NCI-H187 treated with DMSO at 0.1 percent for 48 hours (cell line): ENCODE results near the gene C10orf71.

Source experiments
- DNase-seq: peaks from one replicate; lab custom pipeline; 2025; lab: John Stamatoyannopoulos, UW

C10orf71 gene

DNA sequence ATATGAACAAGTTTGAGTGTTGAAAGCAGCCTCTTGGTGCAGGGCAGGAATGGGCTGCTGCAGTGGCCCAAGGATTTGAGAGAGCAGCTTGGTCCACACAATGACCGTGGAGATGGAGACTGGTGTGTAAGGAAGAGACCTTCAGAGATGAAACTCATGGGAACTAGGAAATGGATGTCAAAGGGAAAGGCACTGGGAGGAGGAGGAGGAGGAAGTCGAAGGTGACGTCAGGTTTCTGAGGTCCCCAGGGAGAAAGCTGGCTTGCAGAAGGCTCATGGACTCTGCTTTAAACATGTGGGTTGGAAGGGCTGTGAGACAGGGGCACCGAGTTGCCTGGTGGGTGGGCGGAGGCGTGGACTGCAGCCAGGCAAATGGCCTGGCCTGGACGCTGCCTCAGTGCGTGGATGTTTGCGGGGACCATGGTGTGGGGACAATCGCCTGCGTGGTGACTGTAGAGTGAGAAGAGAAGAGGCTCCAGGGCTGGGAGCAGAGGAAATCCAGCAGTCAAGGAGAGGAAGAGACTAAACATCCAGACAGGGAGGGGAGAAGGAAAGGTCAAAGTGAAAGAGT, 14.6 kb downstream of the C10orf71 start:
- no peak for DNase-seq

DNA sequence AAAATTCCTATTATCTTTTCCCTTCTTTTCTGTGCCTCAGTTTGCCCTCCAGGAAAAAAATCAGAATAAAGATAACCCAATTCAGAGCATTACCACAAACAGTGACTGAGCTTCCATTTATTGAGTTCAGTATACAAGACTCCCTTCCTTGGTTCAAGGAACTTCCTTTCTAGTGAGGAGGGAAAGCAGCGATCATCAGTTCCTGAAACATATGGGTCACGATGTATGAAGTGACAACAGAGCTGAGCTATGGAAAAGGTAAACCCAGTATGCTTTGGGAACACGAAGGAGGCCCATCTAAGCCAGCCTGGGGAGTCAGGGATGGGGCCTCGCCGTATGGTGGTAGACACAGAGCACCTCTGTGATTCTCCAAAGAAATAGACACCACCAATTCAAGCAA, 15.8 kb downstream of the C10orf71 start:
- DNase-seq, result no peak

DNA sequence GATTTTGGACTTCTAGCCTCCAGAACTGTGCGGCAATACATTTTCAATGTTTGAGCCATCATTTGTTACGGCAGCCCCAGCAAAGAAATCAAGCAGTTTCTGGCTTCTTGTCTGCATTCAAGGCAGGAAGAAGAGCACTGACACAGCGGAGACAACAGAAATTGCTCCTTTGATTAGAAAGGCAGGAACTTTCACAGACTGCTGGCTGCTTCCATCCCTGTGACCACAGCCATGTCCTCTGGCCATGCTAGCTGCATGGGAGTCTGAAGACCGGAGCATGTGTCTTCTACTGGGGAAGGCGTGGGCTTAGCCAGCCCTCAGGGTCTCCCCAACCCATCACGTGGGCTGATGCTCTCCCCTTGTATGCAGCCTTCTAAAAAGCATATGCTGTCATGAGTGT, 19.1 kb downstream of the C10orf71 start:
- DNase-seq, result no peak

DNA sequence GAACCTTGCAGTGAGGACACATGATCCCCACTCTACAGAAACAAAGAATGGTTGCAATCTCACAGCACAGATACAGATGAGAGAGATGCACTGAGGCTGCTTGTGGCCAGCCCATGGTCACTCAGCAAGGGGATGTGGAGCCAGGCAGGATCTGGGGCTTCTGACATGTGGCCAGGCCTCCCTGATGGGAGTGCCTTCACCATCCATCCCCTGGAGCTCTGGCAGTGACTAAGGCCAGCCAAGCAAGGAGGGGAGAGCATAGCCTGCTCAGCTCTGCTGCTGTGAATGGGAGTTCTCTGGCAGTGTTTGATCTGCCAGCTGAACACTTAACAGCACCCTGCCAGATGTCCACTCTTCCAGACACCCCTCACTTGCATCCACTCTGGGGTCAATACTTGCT, 19.8 kb downstream of the C10orf71 start:
- DNase-seq, result no peak

DNA sequence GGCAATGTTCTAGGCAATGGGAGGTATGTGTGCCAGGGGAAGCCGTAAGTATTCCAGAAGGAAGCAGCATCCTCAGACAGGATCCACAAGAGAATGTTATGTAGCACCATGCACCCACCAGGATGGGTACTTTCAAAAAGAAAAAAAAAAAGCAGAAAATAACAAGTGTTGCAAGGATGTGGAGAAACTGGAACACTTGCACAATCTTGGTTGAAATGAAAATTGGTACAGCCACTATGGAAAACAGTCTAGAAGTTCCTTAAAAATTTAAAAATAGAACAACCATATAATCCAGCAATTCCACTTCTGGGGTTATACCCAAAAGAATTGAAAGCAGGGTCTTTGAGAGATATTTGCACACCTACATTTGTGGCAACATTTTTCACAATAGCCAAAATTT, 20.2 kb downstream of the C10orf71 start:
- no peak for DNase-seq

DNA sequence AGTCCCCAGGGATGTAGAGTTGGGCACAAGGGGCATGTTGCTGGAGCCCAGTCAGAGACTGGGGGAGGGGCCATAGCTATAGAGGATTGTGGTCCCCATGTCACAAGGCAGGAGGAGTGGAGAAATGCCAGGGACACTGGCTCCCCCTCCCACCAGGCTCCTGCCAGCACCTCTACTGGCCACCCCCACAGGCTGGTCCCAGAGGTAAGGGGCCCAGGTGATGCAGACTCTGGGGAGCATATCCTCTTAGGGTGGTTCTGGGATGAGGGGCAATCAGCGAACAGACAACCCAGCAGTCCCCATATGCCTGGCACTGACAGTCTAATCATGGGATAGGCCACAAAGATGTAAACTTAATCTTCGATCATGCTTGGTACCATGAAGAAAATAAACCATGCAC, 21.2 kb downstream of the C10orf71 start:
- no peak for DNase-seq

DNA sequence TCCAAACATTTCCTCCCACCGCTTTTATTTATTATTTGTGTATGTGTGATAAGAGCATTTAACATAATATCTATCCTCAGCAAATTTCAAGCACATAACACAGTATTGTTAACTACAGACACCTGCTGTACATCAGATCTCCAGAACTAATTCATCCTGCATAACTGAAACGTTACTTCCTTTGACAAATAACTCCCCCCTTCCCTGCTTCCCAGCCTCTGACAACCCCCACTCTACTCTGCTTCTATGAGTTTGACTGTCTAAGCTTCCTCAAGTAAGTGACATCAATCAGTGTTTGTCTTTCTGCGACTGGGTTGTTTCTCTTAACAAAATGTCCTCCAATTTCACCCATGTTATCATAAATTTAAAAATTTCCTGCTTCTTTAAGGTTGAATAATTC, 22.1 kb downstream of the C10orf71 start:
- no peak for DNase-seq

DNA sequence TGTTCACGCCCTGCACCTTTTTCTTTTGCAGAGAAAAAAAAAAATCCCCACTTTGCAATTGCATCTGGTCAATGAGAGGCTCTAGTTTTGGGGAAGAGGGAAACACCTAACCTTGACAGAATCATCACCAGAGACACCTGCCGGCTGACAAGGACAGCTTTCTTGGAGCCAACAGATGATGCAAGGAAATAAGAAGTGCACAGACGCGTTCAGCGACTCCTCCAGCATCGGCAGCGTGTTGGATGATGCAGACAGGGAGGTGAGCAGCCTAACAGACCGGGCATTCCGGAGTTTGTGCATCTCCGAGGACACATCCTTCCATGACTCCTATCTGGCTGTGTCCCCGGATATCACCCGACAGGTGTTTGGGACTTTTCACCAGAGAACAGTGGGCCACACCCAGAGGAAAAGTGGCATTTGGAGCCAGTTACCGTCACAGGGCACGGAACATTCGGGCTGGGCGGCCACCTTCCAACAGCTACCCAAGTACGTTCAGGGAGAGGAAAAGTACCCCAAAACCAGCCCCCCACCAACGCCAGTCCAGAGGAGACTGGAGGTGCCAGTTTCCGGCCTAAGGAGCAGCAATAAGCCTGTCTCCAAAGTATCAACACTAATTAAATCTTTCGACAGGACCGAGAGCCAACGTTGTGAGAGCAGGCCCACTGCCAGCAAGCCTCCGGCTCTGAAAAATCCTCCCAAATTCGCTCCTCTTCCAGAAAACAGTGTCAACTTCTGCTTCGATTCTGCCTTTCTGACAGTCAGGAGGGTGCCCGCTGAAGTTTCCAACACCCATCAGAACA, 23.6 kb downstream of the C10orf71 start:
- DNase-seq, result no peak

DNA sequence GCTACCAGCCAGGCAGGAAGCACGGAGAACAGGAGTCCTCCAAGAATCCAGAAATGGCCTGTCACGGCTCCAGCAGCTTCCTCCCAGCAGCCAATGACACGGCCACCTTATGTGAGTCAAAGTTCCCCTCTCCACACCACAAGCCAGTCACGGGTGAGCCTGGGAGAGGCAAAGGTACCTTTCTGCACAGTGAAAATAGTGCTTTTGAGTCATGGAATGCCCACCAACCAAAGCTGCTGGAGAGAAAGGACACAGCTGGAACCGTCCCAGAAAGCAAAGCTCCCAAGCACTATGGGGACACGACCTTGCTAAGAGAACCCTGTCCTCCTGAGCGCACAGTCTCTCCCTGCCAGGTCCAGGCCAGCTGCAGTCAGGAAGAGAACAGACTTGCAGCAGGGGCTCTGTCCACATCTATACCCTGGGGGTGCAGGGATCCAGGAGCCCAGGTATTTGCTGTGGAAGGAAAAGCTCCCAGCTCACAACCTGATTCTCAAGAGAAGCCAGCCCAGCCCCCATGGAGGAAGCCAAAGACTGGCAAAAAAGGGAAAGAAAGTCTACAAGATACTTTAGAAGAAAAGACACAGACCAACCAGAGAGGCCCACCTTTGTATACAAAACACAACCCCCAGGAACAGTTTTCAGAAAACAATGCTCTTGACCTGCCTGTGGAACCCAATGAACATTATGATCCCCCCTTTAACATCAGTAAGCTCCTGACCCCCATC, 24.4 kb downstream of the C10orf71 start:
- DNase-seq, result no peak

DNA sequence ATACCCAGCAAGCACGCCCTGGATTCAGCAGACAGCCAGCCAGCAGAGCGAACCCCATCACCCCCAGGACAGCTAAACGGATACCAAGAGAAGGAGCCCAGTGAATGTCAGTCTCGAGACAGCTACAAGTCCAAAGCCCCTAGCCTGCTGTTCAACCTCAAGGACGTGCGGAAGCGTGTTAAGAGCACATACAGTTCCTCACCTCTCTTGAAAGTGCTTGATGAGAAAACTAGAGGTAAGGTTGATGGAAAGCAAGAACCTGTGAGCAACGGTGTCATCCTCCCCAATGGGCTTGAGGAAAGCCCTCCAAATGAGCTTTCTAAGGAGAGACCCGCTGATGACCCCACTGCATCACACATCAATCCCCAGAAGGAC, 24.9 kb downstream of the C10orf71 start:
- no peak for DNase-seq

DNA sequence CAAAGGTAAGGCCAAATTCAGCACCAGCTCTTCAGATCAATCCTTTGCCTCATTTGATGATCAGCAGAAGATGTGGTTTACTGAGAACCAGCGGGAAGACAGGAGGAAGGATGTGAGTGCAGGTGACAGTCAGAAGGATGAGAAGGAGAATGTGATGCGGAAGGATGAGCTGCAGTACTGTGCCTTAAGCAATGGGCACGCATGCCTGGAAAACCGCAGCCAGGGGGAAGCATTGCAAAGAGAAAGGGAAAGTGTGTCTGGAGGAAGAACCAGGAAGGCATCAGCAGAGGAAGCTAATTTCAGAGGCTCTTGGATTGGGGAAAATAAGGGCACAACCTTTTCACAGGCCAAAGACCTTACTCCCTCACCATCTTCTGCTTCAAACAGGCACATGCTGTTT, 25.7 kb downstream of the C10orf71 start:
- no peak for DNase-seq

DNA sequence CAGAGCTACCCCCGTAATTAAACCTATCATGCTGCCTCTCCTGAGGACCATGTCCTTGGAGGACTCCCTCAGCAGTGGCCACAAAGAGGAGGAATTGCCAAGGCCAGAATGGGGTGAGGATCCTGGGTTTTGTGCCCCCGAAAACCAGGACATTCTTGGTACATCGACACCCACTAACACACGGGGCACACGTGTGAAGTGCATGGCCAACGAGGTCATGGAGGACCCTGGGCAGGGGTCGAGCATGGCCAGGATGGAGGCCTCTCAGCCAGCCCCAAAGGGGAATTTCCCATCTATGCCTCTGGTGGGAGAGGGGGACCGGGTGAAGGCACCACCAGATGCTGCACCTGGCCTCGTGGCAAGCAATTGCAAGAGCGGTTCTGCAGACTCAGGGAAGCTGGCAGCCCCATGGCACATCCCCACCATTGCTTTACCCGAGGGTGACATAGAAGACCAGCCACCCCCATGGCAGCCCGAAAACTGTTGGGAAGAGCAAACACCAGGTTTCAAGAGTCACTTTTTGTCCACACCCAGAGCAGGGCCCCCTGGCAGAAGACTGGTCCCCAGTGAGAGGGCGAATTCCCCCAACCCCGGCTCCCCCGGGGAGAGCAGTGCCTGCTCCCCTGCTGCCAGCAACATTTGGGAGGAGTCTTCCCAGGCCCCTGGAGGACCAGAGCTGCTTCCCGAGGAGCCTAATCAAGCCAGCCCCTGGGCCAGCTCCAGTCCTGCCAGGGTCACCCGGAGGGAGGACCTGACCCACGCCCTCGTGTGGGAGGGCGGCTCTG, 26.4 kb downstream of the C10orf71 start:
- DNase-seq, result no peak

DNA sequence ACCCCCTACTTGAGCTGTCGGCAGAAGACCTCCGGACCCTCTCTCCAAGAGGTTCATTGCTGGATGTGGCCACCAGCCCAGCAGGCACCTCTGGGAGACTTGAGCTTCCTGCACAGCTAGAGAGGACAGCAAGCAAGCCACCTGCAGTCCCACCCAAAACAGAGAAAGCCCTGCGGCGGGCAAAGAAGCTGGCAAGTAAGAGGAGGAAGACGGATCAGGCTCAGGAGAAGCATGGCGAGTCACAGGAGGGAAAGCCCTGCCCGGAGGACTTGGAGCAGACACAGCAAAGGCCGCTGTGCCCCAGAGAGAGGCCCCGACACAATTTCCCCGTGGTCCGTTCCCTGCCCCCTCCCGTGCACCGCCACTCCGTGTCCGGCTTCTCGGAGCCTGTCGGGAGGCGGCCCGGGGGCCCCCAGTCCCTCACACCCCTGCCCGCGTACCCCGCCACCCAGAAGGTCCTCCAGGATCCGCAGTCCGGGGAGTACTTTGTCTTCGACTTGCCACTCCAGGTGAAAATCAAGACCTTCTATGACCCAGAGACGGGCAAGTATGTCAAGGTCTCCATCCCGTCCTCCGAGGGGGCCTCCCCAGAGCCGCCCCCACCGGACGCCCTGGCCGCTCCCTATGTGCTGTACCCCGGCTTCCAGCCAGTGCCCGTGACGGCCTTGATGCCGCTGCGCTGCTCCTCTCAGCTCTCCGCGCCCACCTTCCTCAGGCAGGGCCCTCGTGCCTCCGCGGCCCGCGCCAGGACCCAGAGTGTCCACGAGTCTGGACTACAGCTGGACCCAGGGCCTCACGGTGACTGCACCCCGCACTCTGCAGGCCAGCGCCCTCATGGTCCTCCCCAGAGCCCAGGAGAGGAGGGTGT, 27.2 kb downstream of the C10orf71 start:
- DNase-seq, result no peak

DNA sequence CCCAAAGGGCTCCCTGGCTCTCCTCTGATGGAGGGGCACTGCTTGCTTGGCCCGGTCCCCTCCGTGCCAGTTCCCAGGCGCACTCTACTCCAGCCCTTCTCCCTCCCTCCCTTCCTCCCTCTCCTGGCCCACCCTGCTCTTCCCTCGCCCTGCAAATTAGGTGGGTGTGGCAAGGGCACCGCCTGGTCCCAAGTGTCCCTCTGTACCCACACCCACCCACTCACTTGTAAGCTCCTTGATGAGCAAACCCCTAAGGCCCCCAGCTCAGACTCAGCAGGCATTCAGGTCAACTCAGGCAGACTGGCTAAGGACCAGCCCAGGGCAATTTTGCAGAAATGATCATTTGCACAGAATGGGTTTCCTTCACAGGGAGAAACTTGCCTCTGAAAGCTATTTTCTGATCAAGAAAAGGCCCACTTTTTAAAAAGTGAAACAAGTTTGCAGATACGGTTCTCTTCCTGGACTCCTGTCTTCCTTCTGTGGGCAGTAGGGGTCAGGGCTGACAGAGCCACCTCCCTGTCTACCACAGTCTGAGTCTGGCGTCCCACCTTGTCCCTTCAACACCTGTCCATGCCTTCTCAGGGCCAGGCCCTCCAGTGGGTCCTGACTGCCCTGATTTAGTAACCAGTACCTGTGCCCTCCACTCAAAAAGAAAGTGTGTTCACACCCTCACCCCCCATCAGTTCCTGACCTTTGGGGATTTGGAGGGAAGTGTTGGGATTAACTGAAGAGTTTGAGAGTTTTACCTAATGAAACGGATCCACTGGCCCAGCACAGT, 28.3 kb downstream of the C10orf71 start:
- no peak for DNase-seq

DNA sequence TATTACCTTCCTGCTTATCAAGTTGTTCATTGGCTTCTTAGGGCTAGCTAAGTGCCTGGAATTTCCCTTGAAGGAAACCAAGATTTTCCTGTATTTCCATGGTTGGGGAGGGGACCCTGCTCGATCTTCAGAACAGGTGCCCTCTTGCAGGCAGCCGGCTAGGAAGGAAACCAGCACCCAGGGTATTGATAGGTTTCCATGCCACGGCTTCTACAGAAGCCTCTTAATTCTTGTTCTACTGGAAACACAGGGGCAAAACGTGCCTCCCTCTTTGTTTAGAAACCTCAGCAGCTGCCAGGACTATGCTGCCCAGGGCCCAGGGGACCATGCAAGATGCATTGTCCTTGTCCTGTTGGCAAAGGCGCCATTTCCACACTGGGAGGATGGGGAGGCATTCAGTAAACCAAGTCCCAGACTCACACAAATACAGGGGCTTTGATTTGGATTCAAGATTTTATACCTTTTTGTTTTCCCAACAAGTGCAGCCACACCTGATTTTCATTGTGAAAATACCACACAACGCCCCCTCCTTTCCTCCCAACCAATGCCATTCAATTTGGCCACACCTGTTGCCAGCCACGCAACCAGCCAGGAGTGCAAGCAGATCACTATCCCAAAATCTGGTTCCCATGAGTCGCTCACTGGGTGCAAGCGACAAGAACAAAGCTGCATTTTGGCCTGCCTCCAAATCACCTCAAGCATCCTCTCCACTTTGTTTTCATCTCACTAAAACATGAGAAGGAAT, 29.6 kb downstream of the C10orf71 start:
- no peak for DNase-seq

DNA sequence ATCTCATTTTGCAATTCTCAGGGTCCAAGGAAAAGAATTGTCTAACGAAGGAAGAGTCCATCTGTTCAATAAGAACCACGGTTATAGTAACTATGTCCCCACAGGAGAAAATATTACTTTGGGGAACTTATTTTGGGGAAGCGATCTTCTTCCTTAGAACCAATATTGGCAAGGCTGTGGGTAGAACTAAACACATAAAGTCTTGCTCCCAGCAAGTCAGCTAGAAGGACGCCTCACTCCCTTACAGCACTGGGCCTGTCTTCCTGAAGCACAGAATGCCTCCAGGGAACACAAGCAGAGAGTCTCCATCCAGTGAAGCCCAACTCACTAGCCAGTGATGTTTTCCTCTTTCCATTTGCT, 30.2 kb downstream of the C10orf71 start:
- DNase-seq, result no peak

DNA sequence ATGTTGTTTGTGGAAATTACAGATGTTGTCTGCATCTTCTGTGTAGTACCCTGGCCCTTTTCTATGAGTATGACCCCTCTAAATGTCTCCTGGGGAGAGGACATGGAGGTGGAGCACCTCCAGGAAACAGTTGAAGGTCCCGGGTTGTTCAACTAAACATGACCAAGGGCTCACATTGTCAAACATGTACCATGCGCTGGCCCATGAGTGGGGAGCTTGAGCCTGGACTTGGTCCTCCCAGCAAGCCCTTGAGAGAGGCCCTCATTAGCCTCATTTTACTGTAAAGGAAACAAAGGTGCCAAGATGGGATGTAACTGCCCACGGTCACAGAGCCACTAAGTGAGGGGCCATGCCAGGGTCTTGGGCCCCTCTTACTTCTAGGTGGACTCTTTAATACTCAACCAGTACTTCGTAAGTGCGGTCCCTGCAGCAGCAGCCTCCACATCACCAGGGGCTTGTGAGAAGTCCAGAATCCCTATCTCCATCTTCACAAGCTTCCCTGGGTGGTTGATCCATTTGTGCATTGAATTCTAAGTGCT, 31.2 kb downstream of the C10orf71 start:
- DNase-seq, result no peak

DNA sequence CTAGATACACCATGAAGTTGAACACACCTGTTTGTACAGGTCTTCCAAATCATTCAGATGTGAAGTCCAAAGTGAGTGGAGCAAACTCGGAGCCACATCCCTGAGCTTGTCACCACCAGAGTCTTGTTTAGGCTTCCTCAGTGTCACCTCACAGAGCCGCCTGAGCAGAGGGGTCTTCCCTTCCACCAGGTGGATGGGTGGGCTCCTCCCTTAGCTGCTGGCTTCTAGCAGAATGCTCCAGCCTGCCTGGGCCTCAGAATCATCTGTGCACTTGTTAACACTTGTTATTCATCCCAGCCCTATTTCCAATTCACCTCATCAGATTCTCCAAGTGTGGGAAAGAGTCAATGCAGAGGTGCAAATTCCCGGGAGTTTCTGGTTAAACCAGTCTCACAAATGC, 32.5 kb downstream of the C10orf71 start:
- DNase-seq, result no peak

DNA sequence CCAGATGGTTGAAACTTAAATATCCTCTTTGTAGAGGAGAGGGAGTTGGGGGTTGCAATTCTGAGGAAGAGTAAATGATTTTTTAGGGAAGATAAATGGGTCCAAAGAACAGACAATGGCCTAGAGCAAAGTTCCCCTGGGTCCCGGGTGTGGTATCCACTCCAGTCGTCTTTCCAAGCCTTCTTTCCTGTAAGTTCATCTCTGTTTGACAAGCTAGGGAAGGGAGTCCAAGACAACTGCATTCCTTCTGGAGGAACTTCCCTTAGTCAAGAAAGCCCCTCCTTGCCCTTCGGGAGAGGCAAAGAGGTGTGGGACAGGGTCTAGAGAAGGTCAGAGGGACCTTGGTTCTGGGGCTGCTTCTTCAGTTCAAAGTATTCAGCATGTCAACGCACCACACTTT, 33.4 kb downstream of the C10orf71 start:
- DNase-seq, result no peak

DNA sequence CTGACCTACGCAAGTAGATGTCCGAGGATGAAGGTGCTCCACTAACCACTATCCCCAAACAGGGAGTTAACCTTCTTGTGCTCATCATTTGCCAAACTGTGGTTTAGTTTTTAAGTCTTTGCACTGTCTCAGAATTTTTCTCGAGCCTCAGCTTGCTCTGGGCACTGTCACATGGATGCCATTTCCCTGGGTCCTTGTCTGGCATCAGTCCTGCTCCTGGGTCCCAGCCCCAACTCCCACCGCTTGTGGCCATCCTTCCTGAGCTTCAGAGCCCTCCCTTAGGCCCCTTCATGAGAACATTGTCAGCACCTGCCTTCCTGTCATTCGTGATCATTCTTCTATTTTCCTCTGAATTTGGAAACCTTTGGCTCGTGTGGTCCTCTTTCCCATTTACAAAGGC, 33.8 kb downstream of the C10orf71 start:
- DNase-seq, result no peak
